H4 (cell line): ENCODE data around the gene PLA2R1. TPM values are rescaled to one million over a fixed set of nuclear protein-coding genes. Genes with fewer than 3 reads are reported as not detected.
"Not testable (repeated sequence)": the region's sequence is repeated elsewhere in the genome, so short reads cannot be mapped to it uniquely, and the experiment has no call there.

Experiments used
- DNase-seq: peaks from one replicate; pipeline ENCODE4 v3.0.0-alpha.2; 2015; ENCODE audit warnings: low spot score
- total RNA-seq: library from RNA; depleted of rRNA; stranded (reverse); fragments of >200 nt; shearing (Covaris generic); gene quantifications from 2 replicates; pipeline ENCODE4 v1.2.3, GENCODE V29; 2014

PLA2R1 gene
- total RNA-seq, 1 experiment from 2014 or later: 0.06 TPM

DNA sequence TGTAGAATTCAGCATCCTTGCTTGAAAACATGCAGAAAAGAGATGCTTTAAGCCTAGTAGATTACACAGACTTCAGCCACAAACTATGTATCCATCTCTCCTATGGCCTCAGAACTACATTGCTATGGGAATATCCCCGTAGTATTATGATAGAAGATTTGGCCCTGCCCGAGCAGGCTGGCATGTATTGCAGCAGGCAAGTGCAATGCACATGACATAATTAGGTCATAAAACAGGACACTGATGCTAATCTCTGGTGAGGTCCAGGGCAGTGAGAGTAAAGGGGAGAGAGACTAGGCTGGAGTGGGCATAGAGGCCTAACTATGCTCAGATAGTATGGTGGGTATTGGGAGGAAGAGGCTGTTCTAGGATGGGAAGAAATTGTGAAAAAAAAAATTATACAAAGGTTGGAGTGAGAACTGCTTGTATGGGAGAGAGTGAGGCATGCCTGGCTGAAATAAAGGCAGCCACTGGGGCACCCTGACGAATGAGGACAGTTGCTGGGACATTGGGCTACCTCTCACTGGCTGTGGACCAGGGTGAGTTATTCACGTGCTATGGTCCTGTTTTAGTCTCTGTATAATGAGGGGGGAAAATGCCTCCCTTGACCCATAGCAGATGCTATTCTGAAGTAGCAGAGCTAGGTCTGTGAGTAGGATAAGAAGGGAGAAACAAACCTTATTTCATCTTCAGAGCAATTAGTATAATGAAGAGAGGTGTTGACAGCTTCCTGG lies 1.6 kb upstream of the PLA2R1 start:
- no peak for DNase-seq

DNA sequence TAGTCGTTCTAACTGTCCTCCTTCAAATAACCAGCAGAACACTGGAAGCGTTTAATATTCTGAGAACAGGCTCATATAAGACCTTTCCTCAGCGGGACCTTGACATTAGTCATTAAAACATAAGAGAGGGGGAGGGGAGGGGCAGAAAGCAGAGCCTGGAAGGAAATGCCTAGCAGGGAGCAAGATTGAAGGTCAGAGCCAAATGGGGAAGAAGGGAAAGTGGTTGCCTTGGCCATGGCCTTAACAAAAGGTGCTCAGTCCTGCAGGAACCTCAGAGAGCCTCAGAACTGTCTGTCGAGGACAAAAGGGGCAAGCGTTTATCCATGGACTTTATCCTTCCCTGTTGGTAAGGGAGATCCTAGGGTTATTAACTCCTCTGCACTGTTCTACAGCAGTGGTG lies 856 bp upstream of the PLA2R1 start:
- no peak for DNase-seq

DNA sequence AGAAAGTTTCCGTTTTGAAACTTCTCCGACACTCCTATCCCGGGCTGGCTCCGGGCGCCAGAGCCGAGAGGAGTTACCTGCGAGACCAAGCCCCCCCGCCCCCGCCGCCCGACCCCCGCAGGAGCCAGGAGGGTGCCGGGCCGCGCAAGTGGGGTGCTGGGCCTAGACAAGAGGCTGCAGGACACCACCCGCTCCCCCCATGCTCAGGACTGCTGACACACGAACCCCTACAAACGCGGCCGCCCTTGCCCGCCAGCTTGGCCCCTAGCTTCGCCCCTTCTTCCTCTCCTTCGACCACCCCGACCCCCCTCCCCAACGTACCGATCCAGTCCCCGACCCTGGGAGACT lies 497 bp downstream of the PLA2R1 start:
- no peak for DNase-seq

- DNase-seq: no peak
These were observed 882 bp downstream of the PLA2R1 start for GRCh38 chr2:160061533-160061932.

DNA sequence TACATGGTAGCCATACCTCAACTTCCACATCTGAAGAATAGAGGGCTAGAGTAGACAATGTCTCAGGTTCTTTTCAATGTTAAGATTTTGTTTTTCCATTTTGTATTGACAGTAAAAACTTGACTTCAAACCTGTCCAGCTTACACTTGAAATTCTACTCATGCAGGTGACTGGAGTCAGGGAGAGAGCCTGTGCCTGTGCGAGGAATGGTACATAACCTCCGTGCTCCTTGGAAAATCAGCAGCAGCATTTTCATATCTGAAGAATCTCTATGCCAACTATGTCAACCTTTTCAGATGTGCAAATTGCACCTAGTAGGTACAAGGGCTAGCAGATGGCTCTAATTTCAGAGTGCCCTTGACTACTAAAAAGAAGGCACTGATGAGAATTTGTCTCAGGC lies 2.1 kb downstream of the PLA2R1 start:
- DNase-seq: no peak

GRCh38 chr2:160057356-160057755 lies 5.1 kb downstream of the PLA2R1 start:
- no peak for DNase-seq

DNA sequence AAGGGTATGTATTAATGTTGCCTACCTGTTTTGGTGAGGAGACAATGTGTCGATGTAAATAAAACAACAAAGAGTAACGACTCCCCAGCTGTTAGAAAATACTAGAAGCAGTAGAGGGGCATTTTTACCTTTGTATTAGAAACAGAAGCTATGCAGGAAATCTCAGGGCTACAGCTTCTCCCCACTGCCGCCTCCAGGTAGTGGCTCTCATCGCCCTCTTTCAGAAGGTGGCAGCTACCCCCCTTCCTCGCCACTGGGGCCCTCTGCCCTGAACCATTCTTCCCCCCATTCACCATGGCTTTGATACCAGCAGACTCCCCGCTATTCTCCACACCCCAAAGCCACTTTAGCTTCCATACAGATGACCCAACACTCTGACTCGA lies 6.7 kb downstream of the PLA2R1 start:
- DNase-seq: no peak

DNA sequence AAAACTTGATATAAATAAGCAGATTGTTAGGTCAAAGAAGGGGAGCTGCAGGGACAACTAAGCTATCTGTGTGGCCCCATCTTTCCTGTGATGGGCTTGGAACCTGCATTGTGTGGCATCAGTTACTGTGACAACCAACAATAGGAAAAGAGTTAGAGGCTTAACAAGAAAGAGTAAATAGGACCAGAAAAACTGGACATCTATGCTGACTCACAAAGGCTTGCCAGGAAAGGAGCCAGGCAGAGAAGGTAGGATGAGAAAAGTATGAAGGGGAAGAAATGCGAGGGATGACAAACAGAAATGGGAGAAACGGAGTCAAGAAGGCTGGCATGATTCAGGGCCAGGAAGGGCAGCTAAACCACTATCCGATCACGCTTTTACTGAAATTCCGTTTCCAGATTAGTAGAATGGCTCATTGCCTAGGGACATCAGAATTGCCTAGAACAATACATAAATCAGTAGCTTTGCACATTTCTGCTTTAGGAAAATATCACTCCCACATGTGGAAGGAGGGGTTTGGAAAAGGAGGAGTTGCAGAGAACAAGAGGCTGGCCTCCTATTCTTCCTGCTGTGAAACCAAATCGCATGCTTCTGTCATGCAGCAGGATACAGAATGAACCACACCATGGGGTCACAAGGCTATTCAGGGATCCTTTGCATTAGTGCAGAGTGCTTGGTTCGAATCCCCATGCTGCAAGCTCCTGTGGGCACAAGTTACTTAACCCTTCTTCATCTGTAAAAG lies 7.3 kb downstream of the PLA2R1 start:
- DNase-seq: no peak

DNA sequence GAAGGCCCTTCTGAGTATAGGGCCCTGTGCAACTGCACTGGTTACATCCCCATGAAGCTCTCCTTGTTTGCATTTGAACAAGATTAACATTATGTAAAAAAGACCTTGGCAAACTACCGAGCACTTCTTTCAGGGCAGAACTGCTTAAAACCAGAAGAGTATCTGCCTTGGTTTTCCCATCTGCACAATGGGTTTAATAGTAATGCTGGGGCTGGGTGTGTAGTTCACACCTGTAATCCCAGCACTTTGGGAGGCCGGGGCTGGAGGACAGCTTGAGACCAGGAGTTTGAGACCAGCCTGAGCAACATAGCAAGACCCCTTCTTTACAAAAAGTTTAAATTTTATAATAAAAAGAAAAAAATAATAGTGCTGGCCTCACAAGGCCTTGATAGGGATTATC lies 8.5 kb downstream of the PLA2R1 start:
- DNase-seq: no peak

DNA sequence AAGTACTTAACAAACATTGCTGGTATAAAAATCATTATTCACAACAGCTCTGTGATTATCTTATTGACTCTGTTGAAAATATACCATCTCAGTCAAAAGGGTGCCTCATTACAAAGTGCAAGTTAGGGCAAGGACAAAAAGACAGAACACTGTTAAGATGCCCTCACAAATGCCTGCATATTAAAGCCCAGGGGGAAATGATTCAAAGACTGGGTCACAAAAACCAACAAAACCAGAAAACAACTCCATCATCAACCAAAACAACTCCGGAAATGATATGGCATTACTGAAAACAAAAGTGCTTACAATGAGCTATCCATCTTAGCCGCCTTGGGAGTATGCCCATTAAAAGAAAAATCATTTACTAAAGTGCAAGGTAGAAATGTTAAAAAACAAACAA lies 9.9 kb downstream of the PLA2R1 start:
- no peak for DNase-seq

DNA sequence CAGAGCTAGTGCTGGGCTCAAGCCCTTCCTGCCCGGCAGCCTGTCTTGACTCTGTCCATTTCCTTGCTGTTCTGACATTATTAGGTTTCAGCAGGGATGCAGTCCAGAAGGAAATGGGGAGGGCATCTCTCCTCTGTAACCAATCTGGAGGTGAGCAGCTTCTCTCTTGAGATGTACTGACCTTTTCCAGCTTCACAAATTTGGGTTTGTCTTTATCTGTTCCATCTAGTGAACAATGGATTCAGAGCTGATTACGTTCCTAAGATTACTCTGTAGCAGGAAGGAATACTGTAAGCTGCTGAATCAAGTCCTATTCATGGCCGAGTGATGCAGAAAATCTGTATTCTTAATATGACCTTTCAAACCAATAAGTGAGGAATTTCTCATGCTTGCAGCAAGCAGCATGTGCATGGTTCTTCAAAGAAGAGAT lies 11.0 kb downstream of the PLA2R1 start:
- no peak for DNase-seq

- DNase-seq: no peak
These were observed 12.3 kb downstream of the PLA2R1 start for GRCh38 chr2:160050147-160050546.

- DNase-seq: no peak
These were observed 16.7 kb downstream of the PLA2R1 start for GRCh38 chr2:160045703-160046210.

GRCh38 chr2:160044728-160045127 lies 17.7 kb downstream of the PLA2R1 start:
- DNase-seq: no peak

GRCh38 chr2:160043265-160043664 lies 19.1 kb downstream of the PLA2R1 start:
- DNase-seq: peak; percentile 30

DNA sequence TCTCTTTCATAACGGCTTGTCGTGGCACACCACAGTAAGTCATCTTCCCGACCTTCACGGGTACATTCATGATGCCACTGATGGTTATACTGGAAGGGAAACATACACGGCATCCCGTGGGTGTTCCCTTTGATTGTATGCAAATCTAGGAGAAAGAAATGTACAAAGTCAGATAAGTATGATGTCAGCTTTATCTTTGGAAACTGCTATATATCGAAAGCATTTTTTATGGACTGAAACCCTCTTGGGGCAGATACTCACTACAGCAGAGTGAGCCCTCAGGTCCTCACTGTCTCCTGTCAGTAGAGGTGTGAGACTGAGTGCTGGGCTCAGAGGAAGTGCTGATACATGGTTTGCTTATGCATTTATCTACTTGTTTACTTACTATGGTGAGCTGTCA lies 20.4 kb downstream of the PLA2R1 start:
- DNase-seq: no peak

DNA sequence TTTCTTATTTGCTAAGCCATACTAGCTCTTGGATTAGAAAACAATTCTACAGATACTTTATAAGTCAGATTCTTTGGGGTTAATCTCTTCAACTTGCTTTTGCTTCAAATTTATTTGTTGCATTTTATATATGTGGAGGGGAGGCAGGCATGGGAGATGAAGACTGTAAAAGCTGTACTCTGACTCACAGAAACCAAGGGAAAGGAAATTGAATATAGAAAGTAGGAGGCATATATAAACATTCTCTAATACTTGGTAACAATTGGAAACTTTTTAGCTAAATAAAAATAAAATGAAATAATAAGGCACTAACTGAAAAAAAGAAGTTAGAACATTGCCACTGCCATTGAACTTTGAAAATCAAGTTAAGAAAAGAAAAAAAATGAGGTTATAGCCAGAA lies 21.3 kb downstream of the PLA2R1 start:
- DNase-seq: no peak

- DNase-seq: peak; percentile 95
These were observed 23.1 kb downstream of the PLA2R1 start for GRCh38 chr2:160039166-160039903.

DNA sequence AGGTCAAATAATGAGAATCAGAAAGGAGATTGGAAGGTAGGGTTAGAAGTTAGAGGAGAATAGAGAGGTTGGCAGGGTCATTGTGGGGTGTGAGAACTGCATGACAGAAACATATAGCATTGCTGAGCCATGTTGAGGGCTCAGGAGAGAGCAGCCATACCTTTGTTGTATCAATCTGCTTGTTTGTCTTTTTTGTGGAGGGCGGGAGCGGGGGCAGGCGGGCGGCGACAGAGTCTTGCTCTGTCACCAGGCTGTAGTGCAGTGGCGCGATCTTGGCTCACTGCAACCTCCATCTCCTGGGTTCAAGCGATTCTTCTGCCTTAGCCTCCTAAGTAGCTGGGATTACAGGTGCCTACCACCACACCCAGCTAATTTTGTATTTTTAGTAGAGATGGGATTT lies 23.8 kb downstream of the PLA2R1 start:
- not testable (repeated sequence) for DNase-seq

DNA sequence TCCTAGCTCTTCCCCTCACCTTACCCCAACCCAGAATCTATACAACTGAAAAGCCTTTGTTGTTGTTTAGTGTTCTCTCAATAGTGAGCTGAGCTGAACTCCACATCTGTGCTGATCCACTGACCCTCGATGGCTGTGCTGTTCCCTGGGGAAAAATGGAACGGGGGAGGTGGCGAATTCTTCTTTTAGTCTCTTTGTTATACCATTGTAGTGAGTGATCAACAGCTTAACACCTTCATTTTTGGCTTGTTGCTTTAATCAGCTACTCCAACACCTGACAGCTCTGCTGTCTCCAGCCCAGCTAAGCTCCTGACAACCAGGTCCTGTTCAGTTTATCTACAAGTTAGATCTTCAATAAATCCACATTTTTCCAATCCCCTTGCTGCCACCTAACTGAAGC lies 25.7 kb downstream of the PLA2R1 start:
- DNase-seq: no peak

DNA sequence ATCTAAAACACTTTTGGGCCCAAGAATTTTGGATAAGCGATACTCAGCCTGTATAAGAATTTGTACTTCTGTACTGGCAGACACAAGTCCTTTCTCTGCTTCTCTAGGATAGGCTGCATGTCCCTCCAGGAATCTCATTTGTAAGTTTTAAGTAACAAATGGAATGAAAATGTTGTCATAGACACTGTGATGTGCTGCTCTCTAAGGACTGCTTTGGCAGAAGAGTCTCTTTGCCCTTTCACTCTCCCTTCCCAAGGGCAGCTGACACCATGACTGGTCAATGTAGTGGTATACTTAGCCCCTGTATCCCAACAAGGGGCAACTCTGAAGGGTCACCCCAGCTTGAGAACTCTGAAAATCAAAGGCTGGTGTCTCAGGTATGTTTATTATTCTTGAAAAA lies 27.3 kb downstream of the PLA2R1 start:
- no peak for DNase-seq

GRCh38 chr2:160034396-160034795 lies 28.0 kb downstream of the PLA2R1 start:
- no peak for DNase-seq
